GM18870 (cell line): ENCODE measurements around the gene RRP8.

Experiments used
- ATAC-seq: cut with Tn5 transposase; IDR thresholded peaks from one replicate; pipeline ENCODE4 v1.9.1; 2021; ENCODE audit warnings: moderate library complexity; ENCODE audit not compliant: unreplicated experiment

The RRP8 gene

DNA sequence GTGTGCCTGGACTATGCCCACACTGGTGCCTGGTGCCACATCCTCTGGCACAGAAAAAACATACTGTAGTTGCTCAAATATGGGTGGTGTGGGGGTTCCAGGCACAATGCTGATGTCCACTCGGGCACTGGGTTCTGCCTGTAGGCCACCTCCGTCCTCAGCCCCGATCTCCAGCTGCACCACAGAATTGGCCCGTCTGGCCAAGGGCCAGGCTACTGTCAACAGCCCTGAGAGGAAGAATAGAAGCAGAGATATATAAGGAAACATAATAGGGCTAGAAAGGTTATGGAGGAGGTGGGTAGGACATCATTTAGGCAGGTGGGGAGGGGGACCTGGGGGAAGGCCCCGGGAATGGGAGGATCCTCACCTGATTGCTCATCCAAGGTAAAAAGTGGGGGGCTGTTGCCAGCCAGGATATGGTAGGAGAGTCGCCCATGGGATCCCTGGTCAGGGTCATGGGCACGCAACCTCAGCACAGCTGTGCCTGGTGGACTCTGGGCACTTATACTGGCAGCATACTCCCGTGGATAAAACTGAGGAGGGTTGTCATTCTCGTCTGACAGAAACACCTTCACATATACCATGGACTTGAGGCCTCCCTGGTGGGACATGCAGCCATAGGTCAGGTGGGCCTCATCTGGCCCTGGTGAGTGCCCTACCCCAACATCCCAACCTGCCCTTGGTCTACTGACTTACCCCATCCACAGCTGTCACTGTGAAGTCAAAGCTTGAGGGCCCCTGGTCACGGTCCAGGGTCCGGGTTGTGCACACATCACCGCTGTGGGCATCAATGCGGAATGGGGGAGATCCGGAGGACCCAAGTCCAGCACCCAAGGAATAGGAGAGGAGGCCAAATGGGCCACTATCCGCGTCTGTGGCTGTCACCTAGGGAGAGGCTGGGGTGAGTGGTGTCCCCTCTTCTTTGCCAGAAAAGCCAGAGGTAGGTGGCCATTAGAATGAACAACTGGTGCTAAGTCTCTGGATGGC lies 30.3 kb upstream of the RRP8 start:
- no peak for ATAC-seq

DNA sequence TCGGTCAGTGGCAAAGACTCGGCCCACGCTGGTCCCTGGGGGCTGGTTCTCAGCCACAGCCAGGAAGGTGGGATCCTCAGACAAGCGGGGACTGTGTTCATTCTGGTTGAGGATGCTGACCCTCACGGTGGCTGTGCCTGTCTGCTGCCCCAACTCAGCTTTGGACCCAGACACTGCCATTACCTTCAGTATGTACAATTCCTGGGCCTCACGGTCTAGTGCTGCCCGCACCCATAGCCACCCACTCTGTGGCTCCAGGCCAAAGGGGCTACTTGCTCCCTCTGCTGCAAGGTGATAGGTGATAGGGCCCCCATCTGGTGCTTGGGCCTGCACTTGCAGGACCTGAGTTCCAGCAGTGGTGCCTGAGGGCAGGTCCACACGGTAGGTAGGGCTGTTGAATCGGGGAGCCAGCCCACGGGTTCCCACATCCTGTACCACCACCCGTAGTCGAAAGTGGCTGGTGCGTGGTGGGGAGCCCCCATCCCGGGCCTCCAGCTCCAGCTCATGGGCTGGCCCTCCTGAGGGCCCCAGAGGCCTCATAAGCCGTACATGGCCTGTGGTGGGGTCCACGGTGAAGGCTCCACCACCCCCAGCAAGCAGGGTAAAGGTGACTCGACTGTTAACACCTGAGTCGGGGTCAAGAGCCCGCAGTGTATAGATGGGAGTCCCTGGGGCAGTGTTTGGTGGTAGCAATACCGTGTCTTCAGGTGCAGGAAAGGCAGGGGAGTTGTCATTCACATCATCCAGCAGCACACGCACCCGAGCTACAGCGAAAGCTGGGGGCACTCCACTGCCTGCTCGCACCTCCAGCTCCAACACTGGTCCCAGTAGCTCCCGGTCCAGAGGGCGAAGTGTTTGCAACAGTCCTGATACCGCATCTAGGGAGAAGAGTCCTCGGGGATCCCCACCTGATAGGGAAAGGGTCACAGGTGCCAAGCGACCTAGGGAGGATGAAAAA lies 29.0 kb upstream of the RRP8 start:
- ATAC-seq = no peak

DNA sequence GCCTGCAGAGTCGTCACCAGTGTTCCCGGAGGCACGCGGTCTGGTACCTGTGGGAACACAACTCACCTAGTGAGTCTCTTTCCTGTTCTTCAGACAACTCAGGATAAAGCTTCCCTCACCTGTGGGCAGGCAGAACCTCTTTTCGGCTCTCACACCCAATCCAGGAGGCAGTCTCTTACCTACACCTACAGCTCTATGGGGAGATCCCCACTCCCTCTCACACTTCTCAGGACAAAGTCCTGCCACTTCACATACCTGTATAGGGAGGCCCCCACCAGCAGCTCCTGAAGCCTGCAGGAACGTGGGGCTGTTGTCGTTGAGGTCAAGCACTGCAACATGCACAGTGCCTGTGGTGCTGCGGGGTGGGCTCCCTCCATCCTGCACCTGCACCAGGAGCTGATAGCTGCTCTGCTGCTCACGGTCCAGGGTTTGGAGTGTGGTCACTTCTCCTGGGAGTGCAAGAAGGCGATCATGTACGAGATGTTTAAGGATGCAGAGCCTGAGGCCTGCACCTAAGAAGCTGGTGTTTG lies 28.0 kb upstream of the RRP8 start:
- no peak for ATAC-seq

DNA sequence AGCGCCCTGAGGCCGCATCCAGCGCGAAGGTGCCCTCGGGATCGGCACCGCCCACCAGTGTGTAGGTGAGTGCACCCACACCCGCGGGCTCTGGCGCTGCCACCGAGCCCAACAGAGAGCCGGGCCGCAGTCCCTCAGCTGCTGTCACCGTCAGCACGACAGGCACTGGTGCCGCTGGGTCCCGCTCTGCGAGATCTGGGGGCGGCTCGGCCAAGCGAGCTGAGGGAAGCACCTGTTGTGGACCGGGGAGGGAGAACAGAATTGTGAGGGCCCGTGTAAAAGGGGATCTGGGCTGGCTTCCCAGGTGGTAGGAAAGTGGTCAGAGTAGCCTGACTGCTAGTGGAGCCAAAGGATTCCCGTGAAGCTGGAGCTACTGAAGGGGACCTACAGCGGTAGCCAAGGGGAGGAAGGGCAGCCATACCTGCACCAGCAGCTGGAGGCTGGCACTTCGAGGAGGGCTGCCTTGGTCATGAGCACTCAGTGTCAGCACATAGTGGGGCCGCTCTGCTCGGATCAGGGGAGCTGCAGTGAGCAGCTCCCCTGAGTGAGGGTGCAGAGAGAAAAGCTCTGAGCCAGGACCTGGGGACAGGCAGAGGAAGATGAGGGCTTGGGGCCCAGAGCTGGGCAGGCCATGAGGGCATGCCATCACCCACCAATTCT lies 27.3 kb upstream of the RRP8 start:
- ATAC-seq = no peak

DNA sequence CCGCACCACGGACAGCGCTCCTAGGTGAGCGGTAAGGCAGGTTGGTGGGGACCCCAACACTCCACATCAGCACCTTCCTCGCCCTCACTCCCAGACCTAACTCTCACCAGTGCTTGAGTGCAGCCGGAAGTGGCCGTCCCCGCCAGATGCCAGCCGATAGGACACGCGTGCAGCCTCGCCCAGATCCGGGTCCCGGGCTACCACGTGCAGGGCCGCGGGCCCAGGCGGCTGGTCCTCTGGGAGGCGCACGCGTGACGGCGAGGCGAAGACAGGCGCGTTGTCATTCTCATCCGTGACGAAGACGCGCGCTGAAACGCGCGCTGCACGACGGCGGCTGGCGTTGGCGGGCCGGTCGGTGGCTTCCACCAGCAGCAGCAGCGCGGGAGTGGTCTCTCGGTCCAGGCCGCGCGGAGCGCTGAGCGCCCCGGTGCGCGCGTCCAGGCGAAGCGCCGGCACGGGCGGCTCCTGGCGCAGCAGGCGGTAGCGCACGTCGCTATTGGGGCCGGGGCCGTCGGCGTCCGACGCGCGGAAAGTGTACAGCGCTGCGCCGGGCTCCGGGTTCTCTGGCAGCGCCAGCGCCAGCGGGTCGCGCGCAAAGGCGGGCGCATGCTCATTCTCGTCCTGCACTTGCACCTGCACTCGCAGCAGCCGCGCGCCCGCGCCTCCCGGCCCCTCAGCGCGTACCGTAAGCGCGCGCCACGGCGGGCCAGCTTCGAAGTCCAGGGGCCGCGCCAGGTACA lies 26.6 kb upstream of the RRP8 start:
- ATAC-seq = no peak

DNA sequence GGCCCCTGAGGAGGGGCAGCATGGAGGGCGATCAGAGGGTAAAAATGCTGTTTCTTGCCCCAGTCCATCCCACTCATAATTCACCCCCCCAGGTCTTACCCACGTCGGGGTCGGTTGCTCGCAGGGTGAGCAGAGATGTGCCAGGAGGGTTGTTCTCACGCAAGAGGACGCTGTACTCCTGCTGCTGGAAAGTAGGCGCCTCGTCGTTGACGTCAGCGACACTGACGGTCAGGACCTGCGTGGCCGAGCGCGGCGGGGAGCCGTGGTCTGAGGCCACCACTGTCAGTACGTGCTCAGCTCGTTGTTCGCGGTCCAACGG lies 26.1 kb upstream of the RRP8 start:
- no peak for ATAC-seq

DNA sequence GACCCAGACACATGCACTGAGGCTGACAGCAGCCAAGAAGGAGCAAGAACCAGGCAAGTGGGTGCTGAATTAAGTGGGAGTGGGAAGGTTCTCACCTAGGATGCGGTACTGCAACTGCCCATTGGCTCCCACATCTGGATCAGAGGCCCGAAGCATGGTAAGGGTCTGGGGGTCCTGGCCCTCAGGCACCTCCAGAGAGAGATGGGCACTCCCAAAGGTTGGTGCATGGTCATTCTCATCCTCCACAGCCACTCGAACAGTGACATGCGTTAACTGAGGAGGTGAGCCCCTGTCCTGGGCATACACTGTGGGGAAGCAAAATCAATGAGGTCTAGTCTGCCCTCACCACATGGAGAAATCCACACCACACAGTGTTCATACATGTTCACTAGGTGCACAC lies 25.1 kb upstream of the RRP8 start:
- no peak for ATAC-seq

DNA sequence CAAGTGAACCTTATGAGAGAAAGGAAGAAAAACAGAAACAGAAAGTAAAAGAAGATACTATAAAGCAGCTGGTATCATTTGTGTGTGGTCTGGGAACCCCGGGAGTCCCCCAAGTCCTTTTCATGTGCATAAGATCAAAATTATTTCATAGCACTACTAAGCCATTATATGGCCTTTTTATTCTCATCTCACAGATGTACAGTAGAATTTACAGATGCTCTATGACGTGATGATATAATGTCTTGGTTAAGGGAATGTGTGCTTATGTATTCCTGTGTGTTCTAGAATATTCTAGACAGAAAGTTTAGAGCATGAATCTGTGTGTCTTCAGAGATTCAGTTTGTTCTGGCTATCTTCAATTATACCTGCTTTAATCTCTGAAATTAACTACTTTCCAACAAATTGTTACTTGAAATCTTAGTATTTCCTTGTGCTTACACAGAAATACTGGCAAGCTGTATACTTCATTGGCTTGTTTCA lies 24.4 kb upstream of the RRP8 start:
- ATAC-seq = peak; percentile 86

DNA sequence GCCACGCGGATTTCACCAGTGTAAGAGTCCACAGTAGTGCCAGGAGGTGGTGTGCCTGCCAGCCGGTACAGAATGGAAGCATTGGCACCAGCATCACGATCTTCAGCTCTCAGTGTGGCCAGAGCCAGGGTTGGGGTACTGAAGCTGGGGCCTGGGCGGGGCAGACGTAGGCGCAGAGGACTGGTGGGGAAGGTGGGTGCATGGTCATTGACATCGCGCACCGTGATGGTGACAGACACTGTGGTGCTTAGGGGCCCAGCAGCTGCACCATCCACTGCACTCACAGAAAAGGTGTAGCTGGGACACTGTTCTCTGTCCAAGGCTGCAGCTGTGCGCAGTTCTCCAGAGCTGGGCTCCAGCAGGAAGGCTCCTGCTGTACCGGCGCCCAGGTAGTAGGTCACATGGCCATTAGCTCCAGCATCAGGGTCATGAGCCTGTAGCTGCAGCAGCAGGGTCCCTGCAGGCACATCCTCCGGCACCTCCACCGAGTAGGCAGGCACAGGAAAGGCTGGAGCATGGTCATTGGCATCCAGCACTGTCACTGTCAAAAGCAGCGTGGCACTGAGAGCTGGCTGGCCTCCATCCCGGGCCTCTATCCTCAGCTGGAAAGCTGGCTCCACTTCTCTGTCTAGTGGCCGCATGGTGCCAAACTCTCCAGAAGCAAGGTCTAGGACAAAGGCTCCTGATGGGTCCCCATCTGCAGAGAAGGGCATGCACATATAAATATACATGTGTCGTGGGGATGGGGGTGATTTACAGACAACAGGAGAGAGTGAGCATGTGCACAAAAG lies 23.8 kb upstream of the RRP8 start:
- ATAC-seq = no peak

DNA sequence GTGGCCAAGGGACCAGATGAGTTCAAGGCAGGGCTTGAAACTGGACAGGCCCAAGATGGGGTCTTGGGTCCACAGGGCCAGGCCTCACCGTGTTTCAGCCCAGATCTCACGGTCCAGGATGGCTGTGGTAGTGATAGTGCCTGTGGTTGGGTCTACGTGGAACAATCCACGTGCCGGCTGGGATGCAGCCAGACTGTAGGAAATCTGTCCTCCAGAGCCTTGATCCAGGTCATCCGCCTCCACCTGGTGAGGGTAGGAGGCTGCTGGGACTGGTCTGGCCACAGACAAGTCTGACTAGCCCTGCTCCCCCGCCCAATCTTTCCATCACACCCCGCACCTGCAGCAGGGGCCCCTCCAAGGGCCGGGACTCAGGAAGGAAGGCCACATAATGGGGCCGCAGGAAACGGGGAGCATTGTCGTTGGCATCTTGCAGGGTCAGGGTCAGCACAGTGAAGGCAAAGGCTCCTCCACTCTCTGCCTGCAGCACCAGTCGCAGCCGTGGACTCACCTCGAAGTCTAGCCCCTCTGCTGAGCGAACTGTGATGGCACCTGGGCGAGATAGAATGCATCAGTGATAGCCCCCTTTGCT lies 22.5 kb upstream of the RRP8 start:
- ATAC-seq = no peak

DNA sequence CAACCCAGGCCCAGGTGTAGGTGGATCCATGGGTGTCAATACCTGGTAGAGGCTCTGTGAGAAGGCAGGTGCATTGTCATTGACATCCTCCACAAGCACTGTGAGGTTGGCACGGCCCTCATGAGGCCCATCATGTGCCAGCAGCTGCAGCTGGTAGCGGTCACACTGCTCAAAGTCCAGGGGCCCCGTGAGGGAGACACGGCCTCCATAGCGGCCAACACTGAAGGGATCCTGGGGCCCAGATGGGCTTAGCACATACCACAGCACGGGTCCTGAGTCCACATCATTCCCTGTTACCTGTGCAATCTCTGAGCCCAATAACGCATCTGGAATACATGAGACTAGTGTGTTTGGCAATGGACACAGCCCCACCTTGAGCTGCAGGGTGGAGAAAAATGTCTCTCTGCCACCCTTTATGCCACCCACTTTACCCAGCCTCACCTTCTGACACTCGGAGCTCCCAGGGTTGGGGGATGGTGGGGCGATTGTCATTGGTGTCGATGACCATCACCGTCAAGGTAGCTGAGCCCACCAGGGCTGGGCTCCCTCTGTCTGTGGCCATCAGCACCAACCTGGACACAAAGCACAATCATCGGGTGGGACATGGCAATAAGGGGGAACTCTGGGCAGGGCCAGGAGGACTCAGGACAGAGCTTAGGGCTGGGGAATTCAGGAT lies 21.9 kb upstream of the RRP8 start:
- no peak for ATAC-seq

DNA sequence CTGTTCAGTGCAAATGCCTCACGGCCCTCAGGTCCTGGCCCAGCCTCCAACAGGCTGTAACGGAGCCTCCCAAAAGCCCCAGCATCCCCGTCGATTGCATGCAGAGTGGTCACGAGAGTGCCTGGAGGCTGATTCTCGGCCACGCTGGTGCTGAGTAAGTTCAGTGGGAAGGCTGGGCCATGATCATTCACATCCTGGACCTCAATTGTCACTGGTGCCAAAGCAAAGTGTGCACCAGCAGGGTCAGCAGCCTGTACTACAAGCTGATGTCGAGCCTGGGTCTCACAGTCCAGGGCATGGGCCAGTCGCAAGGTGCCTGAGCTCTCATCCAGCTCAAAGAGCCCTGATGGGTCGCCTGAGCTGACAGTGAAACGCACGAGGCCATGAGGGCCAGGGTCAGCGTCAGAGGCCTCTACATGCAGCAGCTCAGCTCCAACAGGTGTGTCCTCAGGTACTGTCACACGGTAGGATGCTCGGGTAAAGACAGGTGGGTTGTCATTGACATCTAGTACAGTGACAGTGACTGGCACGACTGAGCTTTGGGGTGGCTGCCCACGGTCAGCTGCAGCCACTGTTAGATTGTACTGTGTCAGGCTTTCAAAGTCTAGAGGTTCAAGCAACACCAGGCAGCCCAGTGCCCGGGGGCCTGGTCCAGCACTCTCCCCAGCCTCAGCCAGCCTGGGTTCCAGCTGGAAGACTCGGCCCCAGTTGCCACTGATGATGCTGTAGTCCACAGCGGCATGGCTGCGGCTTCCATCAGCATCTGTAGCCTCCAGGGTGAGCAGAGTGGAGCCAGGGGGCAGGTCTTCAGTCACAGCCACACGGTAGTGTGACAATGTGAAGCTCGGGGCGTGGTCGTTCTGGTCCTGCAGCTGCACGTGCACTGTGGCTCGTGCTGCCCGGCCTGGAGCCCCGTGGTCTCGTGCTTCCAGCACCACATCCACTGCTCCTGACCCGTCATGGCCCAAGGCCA lies 20.3 kb upstream of the RRP8 start:
- ATAC-seq = no peak

DNA sequence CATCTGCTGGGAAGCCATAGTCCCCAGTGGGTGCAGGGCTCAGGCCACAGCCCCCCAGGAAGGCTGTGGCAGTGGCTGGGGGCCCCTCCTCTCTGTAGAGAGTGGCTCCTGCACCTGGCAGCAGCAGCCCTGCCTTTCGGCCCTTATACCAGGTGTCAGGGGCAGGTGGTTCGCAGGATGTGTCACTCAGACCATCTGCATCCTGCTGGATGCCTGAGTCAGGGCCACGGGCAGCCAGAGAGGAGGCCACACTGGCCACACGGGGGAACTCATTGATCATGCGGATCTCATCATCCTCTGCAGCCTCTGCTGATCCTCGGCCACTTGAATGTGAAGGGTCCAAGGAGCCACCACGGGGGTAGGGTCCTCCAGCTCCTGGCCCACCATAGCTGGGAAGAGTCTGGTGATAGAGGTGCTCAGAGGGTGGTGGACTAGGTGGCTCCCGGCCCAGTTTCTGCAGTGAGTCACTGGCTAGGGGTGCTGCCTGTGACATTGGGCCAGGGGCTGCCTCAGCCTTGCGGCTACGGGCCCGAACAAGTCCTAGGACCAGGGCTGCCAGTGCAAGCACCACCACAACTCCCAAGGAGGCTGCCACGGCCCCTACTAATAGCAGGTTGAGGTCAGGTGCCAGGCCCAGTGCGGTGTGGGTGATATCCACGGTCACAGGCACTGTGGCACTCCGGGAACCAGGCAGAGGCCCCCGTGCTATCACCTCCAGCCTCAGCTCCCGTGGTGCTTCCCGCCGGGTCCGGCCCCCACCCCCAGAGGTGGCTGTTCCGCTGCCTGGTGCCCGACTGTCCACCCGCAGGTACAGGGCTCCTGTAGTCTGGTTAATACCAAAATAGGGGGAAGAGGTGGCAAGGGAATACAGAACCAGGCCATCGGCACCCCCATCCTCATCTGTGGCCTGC lies 19.1 kb upstream of the RRP8 start:
- no peak for ATAC-seq

DNA sequence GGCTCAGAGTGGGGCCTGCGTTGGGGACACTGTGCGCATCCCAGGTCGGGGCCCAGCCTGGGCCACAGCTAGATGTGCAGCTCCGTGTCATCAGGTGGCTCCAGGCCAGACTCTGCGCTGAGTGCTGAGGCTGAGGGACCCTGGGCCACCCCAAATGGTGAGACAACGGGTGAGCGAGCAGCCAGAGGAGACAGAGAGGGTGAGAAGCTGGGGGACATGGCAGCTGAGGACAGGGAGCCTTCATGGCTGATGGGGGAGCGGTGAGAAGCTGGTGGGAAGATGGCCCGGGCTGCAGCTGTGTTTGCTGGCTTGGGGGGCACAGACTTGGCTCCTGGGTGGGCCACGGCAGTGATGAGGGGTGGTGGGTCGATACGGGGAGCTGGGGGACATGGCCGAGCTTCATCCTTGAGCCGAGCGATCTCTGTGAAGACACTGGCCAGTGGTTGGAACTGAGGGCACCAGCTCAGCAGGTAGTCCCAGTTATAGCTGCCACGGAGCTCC lies 18.3 kb upstream of the RRP8 start:
- ATAC-seq = no peak

DNA sequence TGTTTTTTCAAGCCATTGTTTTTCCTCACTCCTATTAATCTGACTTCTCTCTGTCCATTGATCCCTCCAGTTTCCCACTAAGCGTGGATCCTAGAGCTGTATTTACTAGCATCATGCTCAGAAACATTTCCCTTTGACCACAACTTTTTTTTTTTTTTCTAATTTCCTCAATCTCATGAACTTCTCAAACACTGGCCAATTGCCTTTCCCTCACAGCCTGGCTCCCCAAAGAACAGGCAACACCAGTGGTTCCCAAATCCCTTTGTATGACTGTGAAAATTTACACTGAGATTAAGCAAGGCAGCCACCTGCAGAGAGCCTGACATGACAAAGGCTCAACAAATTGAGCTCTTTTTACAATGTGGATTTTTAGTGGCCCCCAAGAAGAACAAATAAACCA lies 17.2 kb upstream of the RRP8 start:
- ATAC-seq = no peak
